Activated T-cell treated with anti-CD3 and anti-CD28 coated beads for 1 hour (primary cell): ENCODE results near the gene C2orf92.
"Not testable (repeated sequence)": the region's sequence is repeated elsewhere in the genome, so short reads cannot be mapped to it uniquely, and the experiment has no call there.

Source experiments
- DNase-seq: peaks from one replicate; pipeline ENCODE4 v3.0.0-alpha.2; 2020; ENCODE audit warnings: low read depth

C2orf92 gene

DNA sequence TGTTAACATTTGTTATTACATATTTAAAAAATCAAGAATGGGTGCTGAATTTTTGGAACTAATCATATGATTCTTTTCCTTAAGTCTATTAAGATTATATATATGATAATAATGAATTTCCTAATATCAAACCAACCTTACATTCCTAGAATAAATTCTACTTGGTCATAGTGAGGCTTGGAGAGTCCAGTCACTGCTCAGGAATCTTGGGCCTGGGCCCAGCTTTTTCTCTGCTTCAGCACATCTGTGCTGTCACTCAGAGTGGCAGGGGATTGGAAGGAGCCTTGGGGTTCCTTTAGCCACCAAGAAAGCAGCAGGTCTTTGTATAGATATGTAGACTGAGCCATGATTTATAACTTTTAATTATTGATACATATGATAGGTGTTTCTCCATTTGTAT, 24.0 kb downstream of the C2orf92 start:
- no peak for DNase-seq

DNA sequence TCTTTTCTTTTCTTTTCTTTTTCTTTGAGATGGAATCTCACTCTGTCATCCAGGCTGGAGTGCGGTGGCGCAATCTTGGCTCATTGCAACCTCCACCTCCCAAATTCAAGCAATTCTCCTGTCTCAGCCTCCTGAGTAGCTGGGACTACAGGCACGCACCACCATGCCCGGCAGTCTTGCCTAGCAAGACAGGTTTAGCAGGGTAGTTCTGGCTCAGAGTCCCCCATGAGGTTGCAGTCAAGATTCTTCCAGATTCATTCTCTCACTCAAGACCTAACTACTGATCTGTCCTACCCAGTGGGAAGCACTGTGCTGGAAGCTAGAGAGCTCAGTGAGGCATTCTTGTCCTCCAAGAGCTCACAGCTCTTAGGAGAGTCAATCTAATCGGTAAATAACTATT, 26.2 kb downstream of the C2orf92 start:
- DNase-seq = no peak

GRCh38 chr2:97697252-97698235, 28.0 kb downstream of the C2orf92 start:
- peak; percentile 99 for DNase-seq

- DNase-seq = no peak
Observed at GRCh38 chr2:97698530-97698929, 29.0 kb downstream of the C2orf92 start.

DNA sequence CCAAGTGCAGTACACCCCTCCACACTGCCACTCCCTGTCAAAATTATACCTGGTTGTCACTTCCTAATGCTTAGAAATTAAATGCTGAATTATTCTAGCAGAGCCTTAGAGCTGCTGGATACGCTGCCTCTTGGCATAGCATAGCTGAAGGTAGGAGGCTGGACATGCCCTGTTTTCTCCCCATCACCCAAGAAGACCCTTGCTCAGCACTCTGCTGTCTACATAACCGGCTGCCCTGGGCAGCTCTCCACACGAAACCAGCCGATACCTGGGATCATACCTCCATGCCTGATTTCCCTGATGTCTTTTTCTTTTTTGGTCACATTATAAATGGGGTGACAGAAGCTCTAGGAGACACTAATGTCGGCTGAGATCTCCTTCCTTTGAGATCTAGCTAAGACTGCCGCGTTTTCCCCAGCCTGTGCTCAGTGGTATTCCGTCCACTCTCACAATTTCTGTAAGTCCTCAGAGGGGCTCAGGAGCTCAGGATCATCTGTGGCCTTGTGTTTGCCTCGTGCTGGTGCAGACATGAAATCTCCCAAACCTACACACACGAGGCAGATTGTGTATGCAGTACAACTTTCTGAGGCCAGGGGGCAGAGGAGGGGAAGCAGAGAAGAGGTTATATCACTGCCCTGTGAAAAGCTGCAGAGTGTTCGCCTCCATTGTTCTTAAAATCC, 30.4 kb downstream of the C2orf92 start:
- DNase-seq = peak; percentile 61

DNA sequence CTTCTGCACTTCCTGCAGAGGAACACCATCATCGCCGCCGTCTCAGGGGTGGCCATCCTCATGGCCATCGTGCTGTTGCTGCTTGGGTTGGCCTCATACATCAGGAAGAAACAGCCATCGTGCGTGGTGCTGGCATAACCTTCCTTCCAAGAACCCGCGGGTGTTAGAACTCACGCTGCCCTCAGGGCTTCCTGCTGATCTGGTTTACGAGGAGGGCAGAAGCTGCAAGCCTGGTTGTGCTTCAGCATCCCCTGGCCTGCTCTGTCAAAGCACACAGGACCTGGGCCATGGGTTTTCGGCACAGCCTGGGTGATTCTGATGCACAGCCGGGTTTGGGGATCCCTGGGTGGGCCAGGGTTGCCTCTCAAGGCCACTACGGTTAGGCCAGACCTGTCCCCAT, 31.7 kb downstream of the C2orf92 start:
- DNase-seq = no peak

DNA sequence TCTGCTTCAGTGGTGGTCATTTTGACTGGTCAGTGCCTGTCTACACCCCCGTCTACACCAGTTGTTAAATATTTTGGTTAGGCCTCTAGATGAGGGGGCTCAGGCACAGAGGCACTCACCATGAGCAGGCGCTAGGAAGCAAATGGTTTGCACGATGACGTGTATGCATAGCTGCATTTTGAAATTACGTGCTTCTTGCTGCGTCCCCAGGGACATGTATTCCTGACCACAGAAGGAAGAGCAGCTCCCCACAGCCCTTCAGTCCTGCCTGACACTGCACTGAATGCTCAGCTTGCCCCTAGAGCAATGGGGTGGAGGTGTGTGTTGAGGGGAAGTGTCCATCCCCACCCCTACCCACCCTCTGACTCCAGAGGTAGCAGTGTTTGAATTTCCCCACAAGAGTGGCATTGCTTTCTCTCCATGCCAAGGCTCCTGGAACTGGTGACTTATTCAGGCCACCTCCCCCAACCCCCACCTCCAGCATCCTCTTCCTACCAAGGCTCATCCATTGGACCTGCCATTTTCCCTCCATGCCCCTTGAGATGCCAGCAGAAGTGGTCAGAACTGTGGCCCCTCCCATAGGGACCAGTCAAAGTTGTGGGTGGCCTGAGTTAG, 32.4 kb downstream of the C2orf92 start:
- no peak for DNase-seq

- no peak for DNase-seq
Observed at GRCh38 chr2:97702731-97703470, 33.4 kb downstream of the C2orf92 start.

DNA sequence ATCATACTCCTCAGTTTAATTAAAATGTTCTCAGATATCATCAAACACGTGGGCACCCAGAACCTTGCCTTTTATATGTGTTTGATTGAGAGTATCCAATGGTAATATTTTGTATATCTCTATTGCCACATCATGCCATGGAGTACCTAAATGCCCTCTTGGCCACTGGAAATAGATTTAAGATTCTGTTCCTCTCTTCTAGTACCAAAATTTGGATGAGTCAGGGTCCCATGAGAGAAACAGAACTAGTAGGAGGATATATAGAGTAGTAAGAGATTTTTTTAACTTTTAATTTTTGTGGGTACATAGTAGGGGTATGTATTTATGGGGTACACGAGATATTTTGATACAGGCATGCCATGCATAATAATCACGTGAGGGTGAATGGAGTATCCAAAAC, 34.2 kb downstream of the C2orf92 start:
- DNase-seq = no peak

DNA sequence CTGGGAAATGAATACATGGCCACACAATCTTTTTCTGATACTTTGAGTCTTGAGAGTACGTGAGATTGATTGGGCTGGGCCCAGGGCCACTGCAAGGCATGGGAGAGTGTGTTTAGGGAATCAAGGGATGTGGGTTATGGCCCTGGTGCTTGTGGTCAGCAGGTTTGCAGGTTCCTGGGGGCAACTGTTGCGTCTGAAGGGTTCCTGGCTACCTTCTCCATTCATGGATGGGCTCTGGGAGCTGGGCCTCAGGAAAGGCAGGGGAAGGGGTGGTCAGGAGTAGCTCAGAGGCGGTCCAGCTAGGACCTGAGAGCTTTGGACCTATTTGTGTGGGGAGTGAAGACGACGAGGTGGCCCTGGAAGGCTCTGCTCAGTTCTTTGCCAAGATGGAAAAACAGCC, 35.5 kb downstream of the C2orf92 start:
- DNase-seq = no peak

DNA sequence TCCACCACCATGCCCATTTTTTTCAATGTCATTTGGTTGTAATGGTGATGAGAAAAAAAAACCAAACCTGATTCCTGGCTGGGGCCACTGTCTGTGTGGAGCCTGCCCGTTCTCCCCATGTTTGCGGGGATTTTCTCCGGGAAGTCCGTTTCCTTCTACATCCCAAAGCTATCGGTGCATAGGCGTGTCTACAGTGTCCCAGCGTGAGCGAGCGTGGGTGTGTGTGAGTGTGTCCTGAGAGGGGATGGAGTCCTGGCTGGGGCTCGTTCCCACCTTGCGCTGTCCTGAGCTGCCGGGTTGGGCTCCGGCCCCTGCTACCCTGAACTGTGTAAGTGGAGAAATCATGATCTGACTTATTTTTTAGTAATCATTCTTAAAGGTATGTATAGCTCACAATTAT, 36.6 kb downstream of the C2orf92 start:
- no peak for DNase-seq

GRCh38 chr2:97706708-97707345, 37.3 kb downstream of the C2orf92 start:
- DNase-seq = no peak

DNA sequence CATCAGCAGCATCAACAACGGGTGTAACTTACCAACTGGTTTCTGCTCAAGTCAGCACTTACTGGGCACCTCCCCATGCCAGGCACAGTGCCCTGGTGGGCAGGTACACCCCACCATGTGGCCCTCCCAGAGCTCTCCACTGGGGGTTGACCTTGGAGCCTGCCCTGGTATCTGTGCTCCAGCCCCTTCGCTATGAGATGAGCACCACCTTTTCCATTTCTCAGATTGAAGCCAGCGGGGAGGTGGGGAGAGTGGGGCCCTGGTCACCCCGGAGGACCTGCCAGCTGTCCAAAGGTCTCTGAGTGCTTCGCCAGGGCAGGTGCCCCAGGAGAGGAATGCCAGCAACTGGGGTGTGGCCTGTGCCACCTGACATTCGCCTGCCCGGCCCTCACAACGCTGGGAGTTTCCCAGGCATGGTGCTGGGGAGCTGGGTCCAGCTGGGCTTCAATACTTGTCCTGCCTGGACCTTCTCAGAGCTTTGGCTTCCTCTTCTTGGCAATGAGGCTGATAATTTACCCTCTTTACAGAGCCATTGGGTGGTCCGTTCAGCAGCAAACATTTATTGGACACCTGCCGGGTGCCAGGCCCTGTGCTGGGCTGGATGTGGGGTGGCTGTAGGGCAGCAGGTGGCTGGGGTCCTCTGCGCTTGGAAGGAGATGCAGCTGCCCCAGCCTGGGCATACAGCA, 38.0 kb downstream of the C2orf92 start:
- DNase-seq = no peak

DNA sequence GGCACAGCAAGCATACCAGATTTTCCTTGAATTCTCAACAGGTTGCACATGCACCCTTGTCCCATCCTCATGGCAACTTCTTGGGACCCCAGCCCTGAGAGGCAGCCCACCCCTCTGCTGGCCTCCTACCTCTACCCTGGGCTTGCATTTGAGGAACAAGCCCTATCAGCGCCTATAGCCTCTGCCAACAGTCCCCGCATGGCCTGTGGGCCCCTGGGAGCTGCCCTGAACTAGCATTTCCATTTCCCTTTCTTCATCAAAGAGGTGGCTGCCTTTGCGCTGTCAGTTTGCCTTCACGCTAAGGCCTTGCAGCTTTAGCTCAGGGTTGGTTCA, 38.5 kb downstream of the C2orf92 start:
- DNase-seq = no peak

- DNase-seq = no peak
Observed at GRCh38 chr2:97708608-97709007, 39.1 kb downstream of the C2orf92 start.

GRCh38 chr2:97711394-97711711, 41.8 kb downstream of the C2orf92 start:
- DNase-seq = no peak

DNA sequence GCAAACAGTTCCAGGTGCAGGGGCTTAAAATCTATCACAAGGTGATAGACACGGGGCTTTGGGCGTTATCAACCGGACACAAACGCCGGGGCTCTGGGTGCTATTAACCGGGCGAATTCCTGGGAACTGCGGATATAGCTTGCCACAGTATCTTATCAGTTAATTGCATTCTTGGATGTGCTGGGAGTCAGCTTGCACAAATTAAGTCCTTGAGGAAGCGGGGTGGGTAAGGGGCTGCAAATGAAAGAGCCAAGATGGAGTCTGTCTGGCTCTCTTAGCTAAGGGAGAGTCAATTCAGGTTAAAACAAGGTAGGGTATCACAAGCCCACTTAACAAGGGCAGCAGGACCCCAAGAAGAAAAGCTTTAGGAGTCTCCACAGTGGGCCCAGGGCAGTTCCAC, 42.7 kb downstream of the C2orf92 start:
- not testable (repeated sequence) for DNase-seq

DNA sequence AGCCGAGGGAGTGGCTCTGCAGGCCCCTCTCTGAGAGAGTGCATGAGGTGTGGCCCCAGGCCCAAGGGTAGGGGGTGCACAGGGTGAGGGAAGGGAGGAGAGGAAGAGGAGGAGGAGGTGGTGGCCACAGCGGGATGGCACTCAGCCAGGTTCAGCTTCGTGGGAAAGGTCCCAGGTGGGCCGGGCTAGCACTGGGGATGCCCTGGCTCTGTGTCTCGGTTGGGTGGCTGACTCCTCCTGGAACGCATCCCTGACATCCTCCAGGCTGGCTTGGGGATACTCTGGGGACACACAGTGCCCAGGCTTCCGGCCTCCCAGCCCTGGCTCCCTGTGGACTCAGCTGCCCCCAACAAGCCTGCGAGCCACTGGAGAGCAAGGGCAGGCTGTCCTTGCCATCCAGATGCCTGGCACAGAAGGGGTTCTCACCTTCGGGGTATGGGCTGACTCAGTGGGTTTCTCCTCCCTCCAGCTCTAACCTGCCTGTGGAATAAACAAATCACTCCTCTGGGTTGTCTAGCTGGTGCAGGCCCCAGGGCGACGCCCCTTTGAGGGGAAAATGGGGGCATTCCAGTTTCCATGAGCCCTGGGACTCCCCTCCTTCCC, 43.3 kb downstream of the C2orf92 start:
- no peak for DNase-seq

DNA sequence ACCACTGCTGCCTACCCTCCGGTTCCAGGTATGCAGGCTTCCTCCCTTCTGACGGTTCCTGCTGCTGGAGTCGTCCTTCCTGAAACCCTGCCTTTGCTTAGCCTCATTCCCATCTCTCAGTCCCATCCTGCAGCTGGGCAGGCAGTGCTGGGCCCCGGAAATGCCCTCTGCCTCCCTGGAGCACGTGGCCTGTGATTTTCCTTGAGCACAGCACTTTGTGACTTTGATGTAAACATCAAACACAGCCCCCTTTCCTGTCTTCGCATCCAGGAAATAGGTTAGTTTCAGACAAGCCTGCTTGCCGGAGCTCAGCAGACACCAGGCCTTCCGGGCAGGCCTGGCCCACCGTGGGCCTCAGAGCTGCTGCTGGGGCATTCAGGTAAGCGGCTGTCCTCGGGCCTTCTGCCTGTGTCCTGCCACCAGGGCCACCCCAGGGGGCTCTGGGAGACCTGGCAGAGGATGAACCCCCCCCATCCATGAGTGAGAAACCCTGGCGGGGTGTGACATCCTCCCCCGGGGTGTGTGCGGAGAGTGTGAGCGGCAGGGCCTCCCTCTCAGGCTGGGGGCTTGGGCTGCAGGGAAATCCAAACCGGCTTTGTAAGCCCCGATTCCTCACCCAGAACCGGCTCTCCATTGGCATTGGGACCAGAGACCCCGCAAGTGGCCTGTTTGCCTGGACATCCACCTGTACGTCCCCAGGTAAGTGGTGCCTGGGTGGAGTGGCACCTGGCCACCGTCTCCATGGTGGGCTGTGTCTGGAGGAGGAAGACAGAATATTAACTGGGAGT, 44.0 kb downstream of the C2orf92 start, which contains the start of gene ZAP70:
TSS of gene ZAP70 (plus strand) at position 281 of the 788 bp plus-strand sequence. CDS start 10,461 bp downstream, outside the sequence.
- peak; percentile 55 for DNase-seq
